Measurements from ENCODE around the gene LAPTM4A. TPM values are rescaled to one million over a fixed set of nuclear protein-coding genes. Genes with fewer than 3 reads are reported as not detected.

The LAPTM4A gene
- total RNA-seq, 4 donors from 2014 or later, result 138 to 216 (median 191) TPM

GRCh38 chr2:20034218-20034617 lies 17.2 kb downstream of the LAPTM4A start:
- Histone ChIP-seq H3K27ac (no peak overlapping the region), H3K9me3 (peaks cover 0 to 9% (median 4%) of the 10 kb centered on the region in 4 donors), H3K4me1 (peaks cover 0 to 47% (median 3%) of the 10 kb centered on the region in 4 donors), H3K27me3 (no peaks in the 10 kb centered on the region), H3K36me3 (peaks cover 6 to 98% (median 29%) of the 10 kb centered on the region in 3 donors), H3K4me3 (no peak overlapping the region)
- no peak for DNase-seq (ENCODE audit: low spot score in 2 of 2)
- 71 to 80% methylated on average over 4 of the region's 4 CpGs for WGBS, 2 donors
- TF ChIP-seq POLR2A (IDR thresholded peaks at IDR 0.05) (no peak), CTCF (IDR thresholded peaks at IDR 0.05) (no peak), EP300 (IDR thresholded peaks at IDR 0.05) (no peak)

DNA sequence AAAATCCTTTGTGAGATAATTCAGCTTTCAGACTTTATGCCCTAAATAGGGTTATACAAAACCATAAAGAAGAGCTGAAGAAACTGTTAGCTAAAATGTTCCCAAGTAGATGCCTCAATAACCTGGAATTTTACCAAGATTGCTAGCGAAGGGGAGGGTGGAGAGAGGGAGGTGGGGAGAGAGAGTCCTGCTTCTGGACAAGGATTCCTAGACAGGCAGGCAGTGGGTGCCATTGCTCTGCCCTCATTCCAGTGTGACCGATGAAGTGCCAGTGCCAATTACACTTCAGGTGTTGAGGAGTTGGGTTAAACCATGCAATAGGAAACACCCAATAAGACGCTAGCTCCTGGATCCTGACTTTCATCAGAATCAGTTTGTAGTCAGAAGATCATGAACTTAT lies 18.1 kb downstream of the LAPTM4A start:
- no peak for DNase-seq (ENCODE audit: low spot score in 2 of 2)
- Histone ChIP-seq H3K4me3 (no peak overlapping the region), H3K4me1 (peaks cover 0 to 38% (median 3%) of the 10 kb centered on the region in 4 donors), H3K27me3 (no peaks in the 10 kb centered on the region), H3K9me3 (peaks cover 0 to 13% (median 6%) of the 10 kb centered on the region in 4 donors), H3K27ac (no peak overlapping the region), H3K36me3 (peaks cover 6 to 98% (median 31%) of the 10 kb centered on the region in 3 donors)
- 85% methylated on average over 3 of the region's 3 CpGs for WGBS, 2 donors
- TF ChIP-seq CTCF (IDR thresholded peaks at IDR 0.05) (no peak), POLR2A (IDR thresholded peaks at IDR 0.05) (no peak), EP300 (IDR thresholded peaks at IDR 0.05) (no peak)

- peaks cover 4 to 83% (median 16%) of the 10 kb centered on the region in 3 donors for H3K36me3 ChIP-seq
- TF ChIP-seq POLR2A (IDR thresholded peaks at IDR 0.05) (no peak), CTCF (IDR thresholded peaks at IDR 0.05) (no peak), EP300 (IDR thresholded peaks at IDR 0.05) (no peak)
- DNase-seq (ENCODE audit: low spot score in 2 of 2), result no peak
- H3K27me3 ChIP-seq, result no peaks in the 10 kb centered on the region
- WGBS, 2 donors, result 92 to 98% methylated on average over 6 of the region's 6 CpGs
- H3K4me1 ChIP-seq, result peaks cover 0 to 8% (median 1%) of the 10 kb centered on the region in 4 donors
- H3K9me3 ChIP-seq, result peaks cover 0 to 16% (median 7%) of the 10 kb centered on the region in 4 donors
- H3K4me3 ChIP-seq, result no peak overlapping the region
- no peak overlapping the region for H3K27ac ChIP-seq
Measured at GRCh38 chr2:20030224-20030623, 21.2 kb downstream of the LAPTM4A start.

DNA sequence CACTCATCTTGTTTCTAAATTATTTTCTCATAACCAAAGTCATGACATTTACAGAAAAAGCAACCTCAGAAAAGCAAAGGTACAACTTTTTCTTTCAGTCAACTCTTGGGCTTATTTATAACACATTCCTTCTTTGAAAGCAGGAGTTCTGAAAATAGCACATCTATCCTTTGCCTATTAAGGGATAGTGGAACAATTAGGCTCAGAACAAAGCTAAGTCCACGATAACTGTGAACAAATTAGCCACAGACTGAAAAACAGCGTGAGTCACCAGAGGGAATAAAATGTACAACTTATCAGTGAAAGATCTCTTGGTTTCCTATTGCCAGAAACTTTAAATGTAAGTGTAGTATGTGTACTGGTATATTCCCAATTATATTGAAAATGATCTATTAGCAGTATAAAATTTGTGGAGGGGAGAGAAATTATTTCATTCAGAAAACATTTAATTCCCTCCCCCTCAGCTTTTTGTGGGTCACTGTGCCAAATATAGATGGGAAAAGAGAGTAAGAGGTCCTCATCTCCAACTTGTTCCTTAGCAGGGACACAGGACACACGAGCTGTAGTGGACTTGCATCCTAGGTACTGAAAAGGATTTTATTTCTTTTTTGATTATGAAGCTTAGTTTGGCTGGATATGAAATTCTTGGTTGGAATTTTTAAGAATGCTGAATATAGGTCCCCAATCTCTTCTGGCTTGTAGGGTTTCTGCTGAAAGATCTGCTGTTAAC lies 23.6 kb downstream of the LAPTM4A start:
- DNase-seq (ENCODE audit: low spot score in 2 of 2), result no peak
- peaks cover 0 to 16% (median 7%) of the 10 kb centered on the region in 4 donors for H3K9me3 ChIP-seq
- H3K36me3 ChIP-seq, result peaks cover 2 to 65% (median 15%) of the 10 kb centered on the region in 3 donors
- TF ChIP-seq EP300 (IDR thresholded peaks at IDR 0.05), result peak in 1 of 2 donors; percentile 2
- TF ChIP-seq POLR2A (IDR thresholded peaks at IDR 0.05), result no peak
- H3K4me3 ChIP-seq, result no peak overlapping the region
- WGBS, 2 donors, result 58 to 61% methylated on average over 3 of the region's 3 CpGs
- H3K27me3 ChIP-seq, result no peaks in the 10 kb centered on the region
- peaks cover 0 to 3% (median 0%) of the 10 kb centered on the region in 4 donors for H3K4me1 ChIP-seq
- H3K27ac ChIP-seq, result peak overlapping the region in 2 of 4 donors; percentile 53 to 55

- TF ChIP-seq EP300 (IDR thresholded peaks at IDR 0.05), result peak in 1 of 2 donors; percentile 16
- TF ChIP-seq CTCF (IDR thresholded peaks at IDR 0.05), result no peak
- WGBS, 2 donors, result 35 to 40% methylated on average over 4 of the region's 4 CpGs
- H3K27ac ChIP-seq, result peak overlapping the region in 1 of 4 donors; percentile 55
Measured at GRCh38 chr2:20027260-20027677, 24.2 kb downstream of the LAPTM4A start.

More at GRCh38 chr2:20027260-20027677, 24.2 kb downstream of the LAPTM4A start:
- H3K4me3 ChIP-seq, result no peak overlapping the region
- H3K4me1 ChIP-seq, result peaks cover 0 to 3% (median 0%) of the 10 kb centered on the region in 4 donors
- peaks cover 0 to 16% (median 7%) of the 10 kb centered on the region in 4 donors for H3K9me3 ChIP-seq
- no peak for DNase-seq (ENCODE audit: low spot score in 2 of 2)
- no peaks in the 10 kb centered on the region for H3K27me3 ChIP-seq
- H3K36me3 ChIP-seq, result peaks cover 2 to 63% (median 15%) of the 10 kb centered on the region in 3 donors
